AG04449 (cell line): Measurements from ENCODE around the gene PHF23.

ENCODE experiments used
- CTCF ChIA-PET: fragments of 350-600 bp; formaldehyde crosslinking; extraction: SDS; loops from one replicate; lab custom pipeline; 2021; ENCODE audit warnings: antibody characterized with exemption; lab: Yijun Ruan, JAX
- POLR2A ChIA-PET: fragments of 400-600, 350-600 bp; formaldehyde crosslinking; extraction: SDS; loops from one replicate; lab custom pipeline; 2020; ENCODE audit warnings: antibody characterized with exemption, inconsistent platforms; lab: Yijun Ruan, JAX
- DNase-seq: peaks from one replicate; pipeline ENCODE4 v3.0.0-alpha.2; 2010; ENCODE audit warnings: low read depth, low spot score
- H3K4me3 ChIP-seq: 2 replicates; pipeline ENCODE4 v1.5.1; 2011; ENCODE audit warnings: low read depth, mild to moderate bottlenecking, control low read depth, low read length
- TF ChIP-seq, protein P1 (sequence below): IDR thresholded peaks from one replicate; pipeline ENCODE4 v1.5.1; 2011; ENCODE audit warnings: mild to moderate bottlenecking, moderate library complexity, low read length, control low read depth, inconsistent platforms; ENCODE audit not compliant: insufficient read depth; ENCODE audit errors: missing control alignments

PHF23 gene

GRCh38 chr17:7221278-7222092 is 17.8 kb downstream of the PHF23 start:
- peak overlapping the region; percentile 83 for H3K4me3 ChIP-seq
- ChIA-PET CTCF (interaction anchor here (1.0 to 4.6 kb wide), 10 partner anchors 9 to 176 kb away, joined by 3 to 37 read pairs (median 5); no protein-coding TSS in a partner anchor), POLR2A (interaction anchor here (1.2 to 6.6 kb wide), 6 partner anchors 11 to 176 kb away, joined by 3 to 82 read pairs (median 8); partner anchors contain the start of genes DVL2, GABARAP and PHF23)
- TF ChIP-seq, protein P1, sequence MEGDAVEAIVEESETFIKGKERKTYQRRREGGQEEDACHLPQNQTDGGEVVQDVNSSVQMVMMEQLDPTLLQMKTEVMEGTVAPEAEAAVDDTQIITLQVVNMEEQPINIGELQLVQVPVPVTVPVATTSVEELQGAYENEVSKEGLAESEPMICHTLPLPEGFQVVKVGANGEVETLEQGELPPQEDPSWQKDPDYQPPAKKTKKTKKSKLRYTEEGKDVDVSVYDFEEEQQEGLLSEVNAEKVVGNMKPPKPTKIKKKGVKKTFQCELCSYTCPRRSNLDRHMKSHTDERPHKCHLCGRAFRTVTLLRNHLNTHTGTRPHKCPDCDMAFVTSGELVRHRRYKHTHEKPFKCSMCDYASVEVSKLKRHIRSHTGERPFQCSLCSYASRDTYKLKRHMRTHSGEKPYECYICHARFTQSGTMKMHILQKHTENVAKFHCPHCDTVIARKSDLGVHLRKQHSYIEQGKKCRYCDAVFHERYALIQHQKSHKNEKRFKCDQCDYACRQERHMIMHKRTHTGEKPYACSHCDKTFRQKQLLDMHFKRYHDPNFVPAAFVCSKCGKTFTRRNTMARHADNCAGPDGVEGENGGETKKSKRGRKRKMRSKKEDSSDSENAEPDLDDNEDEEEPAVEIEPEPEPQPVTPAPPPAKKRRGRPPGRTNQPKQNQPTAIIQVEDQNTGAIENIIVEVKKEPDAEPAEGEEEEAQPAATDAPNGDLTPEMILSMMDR: no peak
- no peak for DNase-seq

GRCh38 chr17:7220593-7221277 is 18.5 kb downstream of the PHF23 start:
- ChIA-PET POLR2A (interaction anchor here (0.6 to 6.6 kb wide), 6 partner anchors 12 to 175 kb away, joined by 3 to 82 read pairs (median 8); partner anchors contain the start of genes DVL2, GABARAP and PHF23), CTCF (interaction anchor here (0.7 to 4.6 kb wide), 11 partner anchors 9 to 126 kb away, joined by 3 to 37 read pairs (median 4); no protein-coding TSS in a partner anchor)
- H3K4me3 ChIP-seq: peak overlapping the region; percentile 83
- no peak for DNase-seq
- TF ChIP-seq, protein P1: peak; percentile 55

- TF ChIP-seq, protein P1: no peak
- CTCF ChIA-PET: interaction anchor here (0.5 to 4.6 kb wide), 14 partner anchors 10 to 175 kb away, joined by 3 to 37 read pairs (median 4); no protein-coding TSS in a partner anchor
- peak within 1 kb of the TSS; percentile 83 for H3K4me3 ChIP-seq
- POLR2A ChIA-PET: interaction anchor here (0.6 to 6.6 kb wide), 10 partner anchors 9 to 174 kb away, joined by 3 to 82 read pairs (median 5); partner anchors contain the start of genes DVL2, GABARAP and PHF23
- DNase-seq: no peak
Observed at GRCh38 chr17:7219812-7220592, 19.3 kb downstream of the PHF23 start, which contains the start of the genes ACADVL and DLG4. Gene ACADVL, plus strand, starts transcription at chr17:7219938. Its CDS starts 47 bp downstream, at chr17:7219985. Gene DLG4, minus strand, starts transcription at chr17:7219836.

- no peak for DNase-seq
- TF ChIP-seq, protein P1: no peak
- POLR2A ChIA-PET: interaction anchor here (0.7 to 6.6 kb wide), 7 partner anchors 10 to 173 kb away, joined by 3 to 82 read pairs (median 7); partner anchors contain the start of genes DVL2, GABARAP and PHF23
- CTCF ChIA-PET: interaction anchor here (1.0 to 4.6 kb wide), 7 partner anchors 16 to 174 kb away, joined by 3 to 37 read pairs (median 4); no protein-coding TSS in a partner anchor
- peak overlapping the region; percentile 83 for H3K4me3 ChIP-seq
Observed at GRCh38 chr17:7219229-7219811, 19.9 kb downstream of the PHF23 start.

GRCh38 chr17:7218758-7219157 is 20.5 kb downstream of the PHF23 start:
- TF ChIP-seq, protein P1: no peak
- ChIA-PET CTCF (interaction anchor here (1.1 to 4.6 kb wide), 4 partner anchors 15 to 173 kb away, joined by 3 to 37 read pairs (median 4); no protein-coding TSS in a partner anchor), POLR2A (interaction anchor here (1.4 to 6.6 kb wide), 4 partner anchors 14 to 173 kb away, joined by 4 to 82 read pairs (median 17); partner anchors contain the start of genes DVL2, GABARAP and PHF23)
- no peak for DNase-seq
- no peak overlapping the region for H3K4me3 ChIP-seq
